Measurements from ENCODE around the gene LEFTY2. TPM values are rescaled to one million over a fixed set of nuclear protein-coding genes. Genes with fewer than 3 reads are reported as not detected.

The LEFTY2 gene
- total and polyA plus RNA-seq, 2 donors (not counting 1 experiment from before 2014, with no cell fraction given), result 0.21 TPM; not detected in 1

- CTCF ChIA-PET, result interaction anchor here (0.7 to 3.1 kb wide), 13 partner anchors 10 to 422 kb away, joined by 3 to 40 read pairs (median 5); partner anchors contain the start of genes PYCR2, SRP9 and TMEM63A
- intact Hi-C loops (cut with micrococcal nuclease), result loop anchor here (1.0 kb wide), 6 partner anchors 15 to 452 kb away; partner anchors contain the start of genes PYCR2 and TMEM63A
- no peaks in the 10 kb centered on the region for H4K20me1 ChIP-seq (ENCODE audit: control insufficient read depth, insufficient read depth, low read length, poor library complexity, severe bottlenecking)
- peak overlapping the region; percentile 39 for H3K9ac ChIP-seq (ENCODE audit: low read length)
- no peaks in the 10 kb centered on the region for H3K27me3 ChIP-seq (replicated peaks in 1 of 4; ENCODE audit: control extremely low read depth in 1 of 4, control insufficient read depth in 3 of 4, insufficient read depth in 4 of 4, low read length in 3 of 4)
- TF ChIP-seq EZH2 (IDR thresholded peaks at IDR 0.05; ENCODE audit: borderline replicate concordance, insufficient read depth, low read depth, low read length, poor library complexity, severe bottlenecking) (no peak), CTCF (IDR thresholded peaks at IDR 0.05) (no peak)
- H3K79me2 ChIP-seq (ENCODE audit: control insufficient read depth, insufficient read depth, low read length), result peaks cover 4% of the 10 kb centered on the region
- Mint-ChIP-seq H3K4me3 (peak overlapping the region; percentile 71), H3K27ac (peak overlapping the region; percentile 98), H3K27me3 (no peaks in the 10 kb centered on the region), H3K9me3 (ENCODE audit: insufficient read depth) (no peaks in the 10 kb centered on the region), H3K4me1 (peaks cover 36% of the 10 kb centered on the region)
- DNase-seq, result peak; percentile 89
- no peaks in the 10 kb centered on the region for H3K36me3 ChIP-seq (replicated peaks in 1 of 2; ENCODE audit: control extremely low read depth in 1 of 2, control insufficient read depth in 1 of 2, extremely low read depth in 1 of 2, insufficient read depth in 2 of 2, low read length in 1 of 2)
- WGBS (ENCODE audit: insufficient coverage), result 10% methylated on average over 5 of the region's 7 CpGs
- no peaks in the 10 kb centered on the region for H3K9me3 ChIP-seq (ENCODE audit: control extremely low read depth in 1 of 3, control insufficient read depth in 2 of 3, insufficient read depth in 1 of 3, low read length in 2 of 3)
- H3K4me1 ChIP-seq (ENCODE audit: control insufficient read depth in 2 of 2, insufficient read depth in 2 of 2, low read length in 2 of 2), result peaks cover 34 to 36% of the 10 kb centered on the region in 2 donors
- peak overlapping the region in 1 of 5 experiments; percentile 26 for H3K4me3 ChIP-seq (ENCODE audit: control extremely low read depth in 1 of 5, extremely low read depth in 1 of 5, insufficient read depth in 1 of 5, low read depth in 2 of 5, low read length in 4 of 5)
- H2AFZ ChIP-seq (ENCODE audit: insufficient read depth, low read depth, low read length, poor library complexity, severe bottlenecking), result peak overlapping the region; percentile 61
- POLR2A ChIA-PET, result interaction anchor here (0.6 to 5.5 kb wide), 10 partner anchors 11 to 429 kb away, joined by 3 to 38 read pairs (median 4); partner anchors contain the start of genes PYCR2, SDE2, SRP9 and TMEM63A
- peak overlapping the region; percentile 71 for H3K4me2 ChIP-seq (replicated peaks; ENCODE audit: low read depth, low read length, poor library complexity, severe bottlenecking)
- peak overlapping the region; percentile 86 to 97 for H3K27ac ChIP-seq (ENCODE audit: low read length in 2 of 2)
- ATAC-seq (ENCODE audit: low read depth), result peak; percentile 98
Measured at GRCh38 chr1:225896937-225897549, 44.0 kb downstream of the LEFTY2 start.

DNA sequence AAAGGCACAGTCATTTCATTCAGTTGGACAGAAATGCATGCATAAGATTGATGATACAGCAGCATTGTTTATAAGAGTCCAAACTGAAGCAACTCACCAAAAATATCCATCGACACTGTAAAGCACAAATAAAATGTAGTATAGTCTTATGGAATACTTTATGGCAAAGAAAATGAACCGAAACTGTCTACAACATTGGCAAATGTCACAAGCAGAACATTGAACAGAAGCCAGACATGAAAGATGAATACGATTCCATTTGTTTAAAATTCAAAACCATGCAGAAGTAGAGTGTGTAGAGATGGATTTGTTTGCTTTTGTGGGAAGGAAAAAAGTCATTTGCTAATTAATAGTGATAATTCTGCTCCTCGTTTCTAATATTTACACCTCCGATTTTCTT lies 44.5 kb downstream of the LEFTY2 start:
- Mint-ChIP-seq H3K4me3 (peak overlapping the region; percentile 71), H3K4me1 (peaks cover 36% of the 10 kb centered on the region), H3K27ac (peak overlapping the region; percentile 98), H3K9me3 (ENCODE audit: insufficient read depth) (no peaks in the 10 kb centered on the region), H3K27me3 (no peaks in the 10 kb centered on the region)
- DNase-seq (no peak), ATAC-seq (ENCODE audit: low read depth) (no peak)
- Histone ChIP-seq H3K9ac (ENCODE audit: low read length) (peak overlapping the region; percentile 39), H3K36me3 (replicated peaks in 1 of 2; ENCODE audit: control extremely low read depth in 1 of 2, control insufficient read depth in 1 of 2, extremely low read depth in 1 of 2, insufficient read depth in 2 of 2, low read length in 1 of 2) (no peaks in the 10 kb centered on the region), H3K4me3 (ENCODE audit: control extremely low read depth in 1 of 5, extremely low read depth in 1 of 5, insufficient read depth in 1 of 5, low read depth in 2 of 5, low read length in 4 of 5) (peak overlapping the region in 1 of 5 experiments; percentile 26), H4K20me1 (ENCODE audit: control insufficient read depth, insufficient read depth, low read length, poor library complexity, severe bottlenecking) (no peaks in the 10 kb centered on the region), H3K79me2 (ENCODE audit: control insufficient read depth, insufficient read depth, low read length) (peaks cover 4% of the 10 kb centered on the region), H3K9me3 (ENCODE audit: control extremely low read depth in 1 of 3, control insufficient read depth in 2 of 3, insufficient read depth in 1 of 3, low read length in 2 of 3) (no peaks in the 10 kb centered on the region), H3K27ac (ENCODE audit: low read length in 2 of 2) (peak overlapping the region; percentile 86 to 97), H3K27me3 (replicated peaks in 1 of 4; ENCODE audit: control extremely low read depth in 1 of 4, control insufficient read depth in 3 of 4, insufficient read depth in 4 of 4, low read length in 3 of 4) (no peaks in the 10 kb centered on the region), H3K4me1 (ENCODE audit: control insufficient read depth in 2 of 2, insufficient read depth in 2 of 2, low read length in 2 of 2) (peaks cover 34 to 36% of the 10 kb centered on the region in 2 donors), H3K4me2 (replicated peaks; ENCODE audit: low read depth, low read length, poor library complexity, severe bottlenecking) (peak overlapping the region; percentile 71), H2AFZ (ENCODE audit: insufficient read depth, low read depth, low read length, poor library complexity, severe bottlenecking) (peak overlapping the region; percentile 61)
- no CpG with 5 or more reads among the region's 5 CpGs for WGBS (ENCODE audit: insufficient coverage)
- TF ChIP-seq EZH2 (IDR thresholded peaks at IDR 0.05; ENCODE audit: borderline replicate concordance, insufficient read depth, low read depth, low read length, poor library complexity, severe bottlenecking) (no peak), CTCF (IDR thresholded peaks at IDR 0.05) (no peak)
- ChIA-PET POLR2A (interaction anchor here (0.7 to 5.5 kb wide), 10 partner anchors 12 to 428 kb away, joined by 3 to 38 read pairs (median 4); partner anchors contain the start of genes PYCR2, SDE2, SRP9 and TMEM63A), CTCF (interaction anchor here (0.9 to 3.1 kb wide), 9 partner anchors 10 to 416 kb away, joined by 3 to 40 read pairs (median 5); partner anchors contain the start of genes PYCR2 and TMEM63A)
- intact Hi-C loops (cut with micrococcal nuclease), result no loop called here
